GM18909 (cell line): Measurements from ENCODE around the gene CHMP1B.

Source experiments
- ATAC-seq: cut with Tn5 transposase; IDR thresholded peaks from one replicate; pipeline ENCODE4 v1.9.1; 2021; ENCODE audit warnings: mild to moderate bottlenecking; ENCODE audit not compliant: unreplicated experiment, poor library complexity

Gene CHMP1B

DNA sequence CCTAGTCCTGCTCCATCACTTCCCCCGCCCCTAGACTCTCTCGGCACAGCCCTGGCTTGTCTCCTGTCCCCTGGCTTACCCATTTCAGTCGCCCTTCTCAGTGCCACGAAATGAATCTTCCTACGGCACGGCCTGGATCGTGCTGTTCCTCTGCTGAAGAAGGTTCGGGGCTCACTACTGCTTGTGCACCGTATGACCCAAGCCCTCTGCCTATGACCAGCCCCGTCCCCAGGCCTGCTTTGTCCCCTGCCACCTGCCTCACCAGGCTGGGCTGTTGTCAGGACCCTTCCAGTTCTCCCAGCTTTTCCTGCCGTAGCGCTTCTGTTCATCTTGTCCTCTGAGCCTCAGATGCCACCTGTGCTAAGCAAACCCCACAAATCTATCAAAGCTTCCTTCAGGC, 13.9 kb downstream of the CHMP1B start:
- ATAC-seq, result no peak

DNA sequence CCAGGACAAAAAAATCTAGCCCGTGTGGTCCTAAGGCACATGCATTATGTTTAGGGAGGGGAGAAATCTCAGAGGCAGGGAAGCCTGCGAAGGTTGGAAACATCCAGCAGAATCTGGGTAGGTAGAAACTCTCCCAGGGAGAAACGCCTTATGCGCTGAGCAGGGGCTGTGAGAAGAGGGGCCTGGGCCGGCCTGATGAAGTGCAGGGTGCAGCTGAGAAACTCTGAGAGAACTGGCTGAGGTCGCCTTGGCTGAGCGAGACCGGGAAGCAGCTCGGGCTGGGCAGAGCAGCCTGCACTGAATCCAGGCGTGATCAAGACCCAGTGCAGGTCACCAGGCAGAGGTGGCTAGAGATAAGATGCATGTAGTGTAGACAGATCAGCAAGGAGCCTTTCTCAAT, 15.1 kb downstream of the CHMP1B start:
- ATAC-seq, result no peak

DNA sequence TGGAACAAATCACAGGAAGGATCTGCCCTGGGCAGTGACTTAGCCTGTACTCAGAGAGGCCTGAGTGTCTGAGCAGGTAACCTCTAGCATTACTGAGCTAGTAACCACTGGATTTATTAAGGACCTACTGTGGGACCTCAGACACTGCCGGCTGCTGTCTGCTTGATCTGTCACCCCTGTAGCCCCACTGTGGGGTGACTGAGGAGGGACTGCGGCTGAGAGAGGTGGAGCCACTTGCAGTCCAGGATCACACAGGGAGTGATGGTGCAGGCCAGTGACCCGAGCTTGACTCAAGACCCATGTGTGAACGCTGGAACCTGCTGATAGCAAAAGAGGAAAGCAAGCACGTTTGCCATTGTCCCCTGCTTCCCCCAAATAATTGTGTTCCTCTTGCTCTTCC, 15.6 kb downstream of the CHMP1B start:
- no peak for ATAC-seq

DNA sequence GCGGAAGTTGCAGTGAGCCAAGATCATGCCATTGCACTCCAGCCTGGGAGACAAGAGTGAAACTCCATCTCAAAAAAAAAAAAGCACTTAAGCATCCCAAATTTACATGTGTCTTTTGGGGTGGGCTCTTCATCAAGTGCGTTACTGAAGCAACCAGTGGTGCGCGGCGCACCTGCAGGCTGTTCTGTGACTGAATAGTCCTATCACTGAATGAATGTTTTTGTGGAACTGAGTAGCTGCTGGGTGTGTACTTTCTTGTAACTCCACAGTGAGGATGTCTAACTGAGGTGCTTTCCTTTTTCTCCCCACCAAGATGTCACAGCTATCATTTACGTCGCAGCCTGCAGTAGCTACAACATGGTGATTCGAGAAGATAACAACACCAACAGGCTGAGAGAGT, 17.0 kb downstream of the CHMP1B start:
- ATAC-seq, result no peak

DNA sequence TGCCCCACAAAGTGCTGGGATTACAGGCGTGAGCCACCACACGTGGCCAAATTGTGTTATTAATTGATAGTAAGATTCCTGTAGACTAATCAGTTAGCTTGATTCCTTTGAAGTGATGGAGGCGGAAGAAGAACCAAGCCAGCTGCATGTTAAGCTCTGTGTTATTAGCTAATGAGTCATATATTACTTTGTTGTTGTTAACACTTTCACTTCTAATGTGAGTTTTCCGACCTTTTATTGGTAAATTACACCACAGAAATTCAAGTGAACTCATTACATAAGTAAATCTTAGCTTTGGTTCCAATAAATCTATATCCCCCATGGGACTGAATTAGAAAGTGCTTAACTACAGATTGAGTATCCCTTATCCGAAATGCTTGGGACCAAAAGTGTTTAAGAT, 20.3 kb downstream of the CHMP1B start:
- no peak for ATAC-seq

DNA sequence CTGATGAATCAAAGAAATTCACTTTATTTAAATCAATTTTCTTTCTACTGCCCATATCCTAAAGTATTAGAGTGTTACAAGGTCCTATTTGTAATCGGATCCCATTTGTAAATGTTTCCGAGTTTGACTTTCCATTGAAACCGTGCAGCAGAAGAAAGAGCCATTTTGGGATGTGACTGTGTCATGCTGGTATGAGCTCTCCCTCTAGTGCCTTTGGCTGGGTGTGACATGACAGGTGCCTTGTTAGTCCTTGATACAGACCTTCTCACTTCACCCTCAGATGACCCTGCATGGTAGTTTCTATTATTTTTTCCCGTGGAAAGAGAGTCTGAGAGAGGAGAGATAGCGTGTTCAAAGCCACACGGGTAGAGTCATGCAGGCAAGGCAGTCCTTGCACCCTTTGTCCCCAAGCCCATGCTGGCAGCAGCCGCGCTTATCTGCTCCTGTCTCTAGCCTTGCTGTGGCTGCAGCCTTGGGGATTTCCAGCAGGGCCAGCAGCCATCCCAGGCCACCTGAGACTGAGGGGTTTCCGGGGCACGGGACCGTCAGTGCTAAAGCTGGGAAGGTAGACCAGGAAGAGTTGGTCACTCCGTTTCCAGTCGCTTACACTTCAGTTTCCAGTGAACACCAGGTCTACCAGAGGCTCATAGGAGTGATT, 21.4 kb downstream of the CHMP1B start:
- ATAC-seq, result no peak

DNA sequence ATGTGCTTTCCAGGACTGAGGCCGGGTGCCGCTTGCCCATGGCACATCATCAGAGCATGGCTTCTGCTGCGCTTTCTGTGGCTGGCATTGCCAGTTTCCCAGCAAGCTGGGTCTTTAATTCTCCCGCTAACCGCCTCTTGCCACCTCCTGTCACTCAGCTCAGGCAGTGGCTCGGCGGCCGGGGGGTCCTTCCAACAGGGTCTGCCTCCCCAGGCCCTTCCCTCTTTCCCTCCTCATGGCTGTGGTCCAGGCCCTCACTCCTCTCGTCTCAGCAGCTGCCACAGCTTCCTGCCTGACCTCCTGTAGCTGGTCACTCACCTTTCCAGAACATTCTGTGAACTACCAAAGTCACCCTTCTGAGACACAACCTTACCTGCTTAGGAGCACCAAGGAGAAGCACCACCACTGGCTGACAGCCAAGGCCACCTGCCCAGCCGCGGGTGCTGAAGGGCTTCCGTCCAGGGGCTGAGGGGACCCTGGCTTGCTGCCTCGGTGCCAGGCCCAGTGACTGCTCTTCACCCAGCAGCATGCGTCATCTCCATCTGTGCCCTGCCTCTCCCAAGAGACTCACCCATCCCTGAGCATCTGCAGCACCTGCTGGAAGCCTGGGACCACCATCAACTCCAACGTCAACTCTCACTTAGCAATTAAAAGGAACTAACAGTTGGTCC, 22.6 kb downstream of the CHMP1B start:
- no peak for ATAC-seq

DNA sequence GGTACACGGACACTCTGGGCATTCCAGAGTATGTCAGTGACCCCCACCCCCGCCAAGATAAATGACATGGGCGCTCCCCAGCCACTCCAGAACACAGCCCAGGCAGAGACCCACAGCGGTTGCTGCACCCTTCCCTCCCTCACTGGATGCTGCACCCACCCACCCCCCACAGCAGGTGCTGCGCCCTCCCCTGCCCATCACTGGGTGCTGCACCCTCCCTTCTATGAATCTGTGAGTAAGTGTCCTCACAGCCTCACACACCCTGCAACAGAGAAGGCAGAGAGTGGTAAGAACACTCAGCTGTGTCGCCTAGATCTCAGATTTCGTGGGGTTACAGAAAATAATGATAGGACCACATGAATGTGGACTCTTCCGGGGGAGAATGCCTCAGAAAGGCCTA, 23.5 kb downstream of the CHMP1B start:
- no peak for ATAC-seq

DNA sequence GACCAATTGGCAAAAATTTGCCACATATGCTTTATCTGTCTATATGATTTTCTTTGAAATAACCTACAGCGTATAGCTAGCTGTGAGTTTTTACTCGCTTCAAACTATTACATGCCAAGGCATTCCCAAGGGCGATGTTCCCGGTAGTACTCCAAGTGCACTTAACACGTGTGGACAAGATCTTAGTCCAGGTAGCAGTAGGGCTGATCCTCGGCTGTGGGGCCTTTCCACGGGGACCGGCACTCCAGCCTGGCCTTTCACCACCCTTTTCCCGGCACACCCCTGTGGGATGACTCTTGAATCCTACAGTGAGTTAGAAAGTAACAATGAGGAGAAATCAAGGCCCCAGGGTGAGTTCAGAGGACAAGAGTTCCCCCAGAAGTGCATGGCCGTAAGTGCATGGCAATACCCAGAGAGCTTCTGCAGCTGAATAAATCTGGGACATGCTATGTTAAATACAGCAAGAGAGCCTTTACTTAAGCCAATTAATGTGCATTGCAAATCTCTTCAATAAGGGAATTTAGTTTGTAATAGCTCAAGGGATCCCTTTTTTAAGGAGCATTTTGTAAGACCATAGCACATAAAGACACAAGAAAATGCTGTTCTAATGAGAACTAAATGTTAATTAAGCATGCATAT, 26.4 kb downstream of the CHMP1B start:
- ATAC-seq, result no peak

DNA sequence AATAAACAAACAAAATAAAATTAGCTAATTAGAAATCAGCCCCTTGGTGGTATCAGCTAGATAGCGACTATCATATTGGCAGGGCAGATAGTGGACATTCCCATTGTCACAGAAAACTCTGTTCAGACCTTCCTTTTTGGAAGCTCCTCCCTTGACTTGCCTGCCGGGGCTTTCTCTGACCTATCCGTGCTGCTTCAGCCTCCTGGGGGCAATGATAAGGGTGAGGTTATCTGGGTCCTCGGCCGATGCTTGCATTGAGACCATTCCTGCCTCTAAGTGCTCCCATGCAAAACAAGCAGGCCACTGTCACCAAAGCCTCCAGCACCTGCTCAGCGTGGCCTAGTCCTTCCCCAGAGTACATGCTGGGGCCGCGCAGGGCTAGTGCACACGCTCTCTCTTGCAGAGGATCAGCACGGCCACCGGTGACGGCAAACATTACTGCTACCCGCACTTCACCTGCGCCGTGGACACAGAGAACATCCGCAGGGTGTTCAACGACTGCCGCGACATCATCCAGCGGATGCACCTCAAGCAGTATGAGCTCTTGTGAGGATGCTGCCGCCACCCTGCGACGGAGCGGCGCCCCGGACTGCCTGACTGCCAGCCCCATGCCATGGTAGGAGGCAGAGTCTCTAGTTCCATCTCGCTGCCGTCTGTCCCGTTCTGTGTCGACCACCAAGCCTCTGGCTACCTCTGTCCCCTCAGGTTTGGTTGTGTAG, 29.5 kb downstream of the CHMP1B start:
- ATAC-seq, result no peak

DNA sequence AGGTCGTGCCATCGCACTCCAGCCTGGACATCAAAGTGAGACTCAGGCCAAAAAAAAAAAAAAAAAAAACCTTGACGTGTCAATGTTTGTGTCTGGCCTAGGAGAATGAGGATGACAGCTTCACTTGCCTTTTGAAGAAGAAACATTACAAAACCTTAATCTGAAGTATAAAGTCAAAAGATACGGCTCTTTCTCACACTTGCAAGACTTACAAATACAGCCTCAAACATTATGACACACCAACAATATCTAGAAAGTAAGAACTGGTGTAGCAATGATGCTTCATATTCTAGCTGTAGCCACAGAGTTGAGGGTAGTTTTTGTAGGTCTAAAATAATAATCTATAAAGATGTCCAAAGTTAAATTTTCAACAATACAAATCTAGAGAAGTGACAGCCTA, 31.4 kb downstream of the CHMP1B start:
- no peak for ATAC-seq

DNA sequence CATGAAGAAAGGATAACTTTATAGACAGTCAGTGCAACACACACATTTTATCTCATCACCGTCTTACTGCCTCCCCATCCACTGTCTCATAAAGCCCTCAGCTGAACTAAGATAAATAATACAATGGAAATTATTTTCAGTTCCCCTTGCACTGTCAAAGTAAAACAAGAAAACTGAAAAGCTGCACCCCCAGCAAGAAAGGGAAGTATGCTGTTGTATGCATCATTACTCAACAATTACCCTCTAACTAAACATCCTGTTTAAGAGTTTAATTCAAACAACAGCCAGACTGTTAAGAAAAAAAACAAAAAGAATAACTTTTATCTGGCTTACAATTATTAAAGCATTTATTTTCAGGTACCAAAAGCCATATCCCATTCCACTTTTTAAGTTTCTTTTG, 31.9 kb downstream of the CHMP1B start:
- peak; percentile 77 for ATAC-seq

DNA sequence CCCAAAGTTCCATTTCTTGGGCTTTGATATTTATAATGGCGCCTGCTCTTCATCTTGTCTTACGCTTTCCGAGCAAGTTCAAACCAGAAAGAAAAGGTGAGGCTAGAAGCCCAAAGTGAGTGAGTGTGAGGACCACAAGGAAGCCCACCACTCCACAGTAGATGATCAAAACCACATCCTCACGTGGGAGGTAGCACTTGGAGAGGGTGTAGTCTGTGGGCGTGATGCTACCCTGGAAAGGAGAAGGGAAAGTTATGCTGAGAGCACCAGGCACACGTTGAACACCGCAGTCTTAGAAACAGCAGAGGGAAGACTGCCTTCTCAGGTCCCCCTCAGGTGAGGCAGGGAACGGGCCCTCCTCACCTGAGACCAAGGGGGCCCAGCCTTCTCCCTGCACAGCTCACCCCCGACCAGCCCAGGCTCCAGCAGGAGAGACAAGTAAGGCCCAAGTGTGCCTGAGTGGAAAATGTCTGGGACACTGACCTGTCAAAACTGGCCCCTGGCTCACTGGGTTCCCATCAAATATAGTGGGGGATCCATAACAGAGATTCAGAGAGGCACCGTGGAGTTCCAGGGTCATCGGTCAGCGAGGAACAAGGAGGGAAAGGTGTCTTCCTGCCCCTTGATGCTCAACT, 33.3 kb downstream of the CHMP1B start:
- ATAC-seq, result no peak

DNA sequence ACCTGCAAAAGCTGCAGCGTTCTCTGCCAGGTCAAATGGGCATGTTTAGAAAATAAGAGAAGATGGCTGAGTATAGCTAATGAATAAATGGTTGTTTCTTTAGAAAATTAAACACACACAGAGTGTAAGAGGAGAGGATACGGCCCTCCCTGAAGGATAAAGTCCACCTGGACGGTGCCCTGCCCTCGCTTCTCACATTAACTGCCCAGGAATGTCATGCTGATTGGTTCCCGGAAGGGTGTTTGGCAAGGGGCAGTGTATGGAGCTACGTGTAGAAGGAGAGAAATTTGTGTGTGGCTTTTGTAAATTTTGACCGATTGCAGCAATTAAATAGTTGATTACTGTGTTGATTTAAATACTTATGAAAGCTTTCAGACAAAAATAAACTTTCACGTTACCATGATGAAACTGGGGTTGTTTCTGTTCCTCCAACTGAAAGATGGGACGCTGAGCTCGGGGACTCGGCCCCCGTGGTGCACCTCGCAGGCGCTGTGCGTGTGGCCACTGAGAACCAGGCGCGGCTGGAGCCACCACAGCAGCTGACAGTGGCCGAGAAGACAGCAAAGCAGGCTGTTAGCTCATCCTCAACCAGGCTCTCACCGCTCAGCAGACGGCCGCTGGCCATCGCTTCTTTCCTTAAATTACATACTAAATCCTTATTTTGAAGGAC, 34.2 kb downstream of the CHMP1B start:
- no peak for ATAC-seq

DNA sequence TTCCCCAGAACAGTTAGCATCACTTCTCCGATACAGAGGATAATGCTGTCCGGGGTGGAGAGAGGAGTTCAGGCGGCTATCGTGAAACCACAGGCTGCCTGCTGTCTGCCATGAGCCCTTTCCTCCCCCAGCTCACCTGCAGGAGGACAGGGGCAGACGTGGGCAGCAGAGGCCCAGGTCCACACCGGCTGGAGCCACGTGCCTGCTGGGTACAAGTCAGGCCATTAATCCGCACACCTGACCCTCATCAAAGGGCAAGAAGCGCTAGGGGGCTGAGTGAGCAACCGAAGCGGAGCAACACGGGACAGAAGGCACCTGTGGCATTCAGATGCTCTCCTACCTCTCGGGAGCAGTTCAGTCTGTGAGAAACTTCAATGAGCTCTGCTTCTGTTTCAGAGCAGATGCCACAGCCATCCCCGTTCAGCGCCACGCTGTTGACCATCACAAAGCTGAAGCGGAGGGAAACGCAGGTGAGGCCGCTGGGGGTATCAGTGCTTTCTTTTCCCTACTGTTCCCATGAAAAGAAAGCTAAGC, 35.4 kb downstream of the CHMP1B start:
- no peak for ATAC-seq

DNA sequence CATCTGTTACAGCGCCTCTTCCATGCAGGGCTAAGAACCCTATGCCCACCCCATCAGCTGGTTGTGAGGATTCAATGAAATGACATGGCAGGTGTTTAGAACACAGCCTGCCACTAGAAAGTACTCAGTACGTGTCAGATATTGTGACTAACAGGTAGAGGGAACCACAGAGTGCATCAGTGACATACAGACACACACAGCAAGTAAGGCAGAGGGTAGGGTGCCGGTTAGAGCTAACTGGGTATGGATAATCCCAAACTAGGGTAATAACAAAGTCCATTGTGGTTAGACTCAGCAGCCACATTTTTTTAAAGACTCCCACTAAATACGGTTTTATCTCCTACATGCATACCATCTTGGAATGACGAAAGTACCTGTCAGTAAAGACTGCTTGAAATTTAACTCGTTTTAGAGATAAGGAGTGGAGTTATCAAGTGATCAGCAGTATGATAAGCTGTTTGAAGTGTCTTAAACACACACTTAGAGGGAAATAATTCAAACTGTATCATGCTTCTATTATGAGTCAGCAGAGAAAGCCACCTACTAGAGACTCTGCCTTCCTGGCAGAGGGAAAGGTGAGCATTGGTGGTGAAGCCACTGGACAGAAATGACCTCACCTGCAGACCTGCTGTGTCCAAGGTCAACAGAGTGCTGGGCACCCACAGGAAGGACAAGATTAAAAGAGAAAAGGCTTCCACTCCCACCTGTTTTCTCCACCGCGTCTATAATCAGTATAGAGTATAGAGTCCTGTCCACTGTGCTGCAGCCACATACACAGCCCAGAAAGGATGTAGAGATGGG, 36.3 kb downstream of the CHMP1B start:
- no peak for ATAC-seq

DNA sequence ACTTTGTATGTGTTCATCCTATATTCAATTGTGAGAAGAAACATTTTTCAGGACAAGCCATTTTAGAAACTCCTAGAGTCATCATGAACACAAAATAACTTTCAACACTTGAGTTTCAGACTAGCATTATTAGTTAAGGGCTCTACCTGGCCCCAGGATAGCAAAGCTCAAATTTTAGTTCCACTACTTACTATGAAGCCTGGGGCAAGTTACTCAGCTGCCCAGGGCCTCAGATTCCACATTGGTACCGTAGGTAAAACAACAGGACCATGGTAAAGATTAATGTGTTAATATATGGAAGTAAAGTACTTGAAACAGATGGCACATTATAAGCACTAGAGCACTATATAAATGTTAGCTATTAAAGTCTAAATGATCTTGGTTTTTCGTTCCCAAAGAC, 37.5 kb downstream of the CHMP1B start:
- no peak for ATAC-seq

DNA sequence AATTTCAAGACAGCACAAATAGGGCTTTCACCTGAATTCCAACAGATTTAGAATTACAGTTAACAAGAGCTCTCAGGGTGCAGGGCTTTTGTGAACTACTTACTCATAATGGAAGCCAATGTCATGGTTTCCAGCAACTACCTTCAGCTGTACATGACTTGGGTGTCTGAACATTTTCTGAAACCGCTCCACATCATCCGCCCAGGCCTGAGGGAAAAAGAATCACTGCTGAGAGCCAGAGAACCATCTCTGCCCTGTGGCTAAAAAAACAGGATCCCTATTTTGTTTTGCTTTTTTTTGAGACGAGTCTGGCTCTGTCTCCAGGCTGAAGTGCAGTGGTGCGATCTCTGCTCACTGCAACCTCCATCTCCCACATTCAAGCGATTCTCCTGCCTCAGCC, 38.1 kb downstream of the CHMP1B start:
- no peak for ATAC-seq

DNA sequence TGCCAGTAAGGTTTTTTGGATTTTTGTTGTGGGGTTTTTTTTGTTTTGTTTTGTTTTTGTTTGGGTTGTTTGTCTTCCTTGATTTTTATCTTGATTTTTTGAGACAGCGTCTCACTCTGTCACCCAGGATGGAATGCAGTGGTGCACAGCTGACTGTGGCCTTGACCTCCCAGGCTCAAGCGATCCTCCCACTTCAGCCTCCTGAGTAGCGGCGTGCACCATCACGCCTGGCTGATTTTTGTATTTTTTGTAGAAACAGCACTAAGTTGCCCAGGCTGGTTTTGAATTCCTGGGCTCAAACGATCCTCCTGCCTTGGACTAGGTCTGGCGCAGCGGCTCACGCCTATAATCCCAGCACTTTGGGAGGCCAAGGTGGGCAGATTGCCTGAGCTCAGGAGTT, 40.5 kb downstream of the CHMP1B start:
- ATAC-seq, result no peak
